Tibial artery (tissue), 4 donors: ENCODE measurements around the gene KCTD12.

Experiments used
- DNase-seq, 2 donors: peaks; one replicate each; pipeline ENCODE4 v3.0.0-alpha.2; 2019
- H3K27ac ChIP-seq, 2 donors: fragments of 200-600 bp; sonication (generic) in 1 of 2; 1 replicate in 1 of 2; 2 replicates in 1 of 2; pipeline ENCODE4 v1.5.1; 2018 to 2019; ENCODE audit warnings: mild to moderate bottlenecking in 1 of 2
- H3K27me3 ChIP-seq, 2 donors: fragments of 200-600 bp; sonication (generic) in 1 of 2; one replicate each; pipeline versions ENCODE4 v1.5.1 to v1.6.0; 2016 to 2019
- H3K36me3 ChIP-seq, 3 donors: fragments of 200-600 bp; sonication (generic) in 2 of 3; one replicate each; pipeline ENCODE4 v1.5.1; 2016 to 2019; ENCODE audit warnings: mild to moderate bottlenecking in 2 of 3
- H3K4me1 ChIP-seq, 4 donors: fragments of 200-600 bp; sonication (generic) in 2 of 4; 1 replicate in 3 of 4; 2 replicates in 1 of 4; pipeline ENCODE4 v1.5.1; 2016 to 2019
- H3K4me3 ChIP-seq, 2 donors: fragments of 200-600 bp; sonication (generic) in 1 of 2; 1 replicate in 1 of 2; 2 replicates in 1 of 2; pipeline ENCODE4 v1.5.1; 2018 to 2019; ENCODE audit warnings: mild to moderate bottlenecking in 2 of 2
- H3K9me3 ChIP-seq, 3 donors: fragments of 200-600 bp; sonication (generic) in 1 of 3; one replicate each; pipeline ENCODE4 v1.5.1; 2016 to 2019
- intact Hi-C: fragments of 100-400 bp; cut with DNase I; formaldehyde crosslinking; loops from one replicate; pipeline ENCODE4 v1.15.0; 2023; ENCODE audit warnings: low total_unique reads
- TF ChIP-seq, protein P1 (sequence below), 2 experiments: fragments of 200-600 bp in 1 of 2; fragments of 450-650 bp in 1 of 2; IDR thresholded peaks; one replicate each; pipeline ENCODE4 v1.5.1; 2017 to 2019; ENCODE audit warnings: antibody characterized with exemption in 2 of 2, mild to moderate bottlenecking in 1 of 2, moderate library complexity in 1 of 2

Gene KCTD12

DNA sequence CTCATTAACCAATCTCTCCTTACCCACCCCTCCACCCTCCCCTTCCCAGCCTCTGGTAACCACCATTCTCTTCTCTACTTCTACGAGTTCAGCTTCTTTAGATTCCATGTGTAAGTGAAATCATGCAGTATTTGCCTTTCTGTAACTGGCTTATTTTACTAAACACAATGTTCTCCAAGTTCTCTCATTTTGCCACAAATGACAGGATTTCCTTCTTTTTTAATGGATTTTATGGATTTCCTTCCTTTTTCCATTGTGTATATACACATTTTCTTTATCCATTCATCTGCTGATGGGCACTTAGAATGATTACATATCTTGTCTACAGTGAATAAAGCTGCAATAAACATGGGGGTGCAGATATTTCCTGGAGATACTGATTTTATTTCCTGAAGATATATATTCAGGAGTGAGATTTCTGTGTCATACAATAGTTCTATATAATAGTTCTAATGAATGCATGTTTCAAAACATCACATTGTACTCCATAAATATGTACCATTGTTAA, 20.2 kb downstream of the KCTD12 start:
- H3K27me3 ChIP-seq: no peaks in the 10 kb centered on the region
- DNase-seq: no peak
- H3K9me3 ChIP-seq: no peaks in the 10 kb centered on the region
- no peaks in the 10 kb centered on the region for H3K4me1 ChIP-seq
- no peak overlapping the region for H3K4me3 ChIP-seq
- TF ChIP-seq, protein P1, sequence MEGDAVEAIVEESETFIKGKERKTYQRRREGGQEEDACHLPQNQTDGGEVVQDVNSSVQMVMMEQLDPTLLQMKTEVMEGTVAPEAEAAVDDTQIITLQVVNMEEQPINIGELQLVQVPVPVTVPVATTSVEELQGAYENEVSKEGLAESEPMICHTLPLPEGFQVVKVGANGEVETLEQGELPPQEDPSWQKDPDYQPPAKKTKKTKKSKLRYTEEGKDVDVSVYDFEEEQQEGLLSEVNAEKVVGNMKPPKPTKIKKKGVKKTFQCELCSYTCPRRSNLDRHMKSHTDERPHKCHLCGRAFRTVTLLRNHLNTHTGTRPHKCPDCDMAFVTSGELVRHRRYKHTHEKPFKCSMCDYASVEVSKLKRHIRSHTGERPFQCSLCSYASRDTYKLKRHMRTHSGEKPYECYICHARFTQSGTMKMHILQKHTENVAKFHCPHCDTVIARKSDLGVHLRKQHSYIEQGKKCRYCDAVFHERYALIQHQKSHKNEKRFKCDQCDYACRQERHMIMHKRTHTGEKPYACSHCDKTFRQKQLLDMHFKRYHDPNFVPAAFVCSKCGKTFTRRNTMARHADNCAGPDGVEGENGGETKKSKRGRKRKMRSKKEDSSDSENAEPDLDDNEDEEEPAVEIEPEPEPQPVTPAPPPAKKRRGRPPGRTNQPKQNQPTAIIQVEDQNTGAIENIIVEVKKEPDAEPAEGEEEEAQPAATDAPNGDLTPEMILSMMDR (IDR thresholded peaks at IDR 0.05): no peak
- H3K27ac ChIP-seq: no peak overlapping the region
- intact Hi-C loops: no loop called here
- H3K36me3 ChIP-seq: no peaks in the 10 kb centered on the region

DNA sequence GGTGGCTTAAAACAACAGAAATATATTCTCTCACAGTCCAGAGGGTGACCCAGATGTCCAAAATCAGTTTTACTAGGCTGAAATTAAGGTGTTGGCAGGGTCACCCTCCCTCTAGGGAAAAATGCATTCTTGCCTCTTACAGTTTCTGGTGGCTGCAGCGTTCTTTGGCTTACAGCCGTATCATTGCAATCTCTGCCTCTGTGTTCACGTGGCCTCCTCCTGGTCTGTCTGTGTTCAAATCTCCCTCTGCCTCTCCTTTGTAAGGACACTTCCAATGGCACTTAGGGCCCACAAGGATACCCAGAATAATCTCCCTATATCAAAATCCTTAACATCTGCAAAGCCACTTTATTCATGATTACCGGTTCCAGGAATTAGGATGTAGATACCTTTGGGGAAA, 21.1 kb downstream of the KCTD12 start:
- TF ChIP-seq, protein P1 (IDR thresholded peaks at IDR 0.05): no peak
- H3K27ac ChIP-seq: no peak overlapping the region
- intact Hi-C loops: no loop called here
- H3K36me3 ChIP-seq: no peaks in the 10 kb centered on the region
- no peaks in the 10 kb centered on the region for H3K4me1 ChIP-seq
- H3K4me3 ChIP-seq: no peak overlapping the region
- H3K27me3 ChIP-seq: no peaks in the 10 kb centered on the region
- no peaks in the 10 kb centered on the region for H3K9me3 ChIP-seq
- no peak for DNase-seq

DNA sequence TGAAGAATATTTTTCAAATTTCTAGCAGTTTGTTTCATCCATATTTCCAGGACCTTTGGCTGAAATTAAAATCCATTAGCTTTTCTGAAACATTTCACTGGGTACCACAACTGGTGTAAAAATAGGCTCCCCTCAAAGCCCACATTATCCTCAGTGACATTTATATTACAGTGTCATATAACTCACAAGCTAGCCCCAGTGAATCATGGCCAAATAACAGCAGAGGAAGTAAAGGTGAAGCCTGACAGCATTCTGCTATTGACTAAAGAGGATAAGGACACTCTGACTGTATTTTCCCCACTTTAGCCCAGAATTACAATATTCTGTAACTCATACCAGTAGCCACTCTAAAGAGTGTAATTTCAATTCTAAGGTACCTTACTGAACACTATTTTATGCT, 21.9 kb downstream of the KCTD12 start:
- no peak overlapping the region for H3K27ac ChIP-seq
- intact Hi-C loops: no loop called here
- no peaks in the 10 kb centered on the region for H3K36me3 ChIP-seq

DNA sequence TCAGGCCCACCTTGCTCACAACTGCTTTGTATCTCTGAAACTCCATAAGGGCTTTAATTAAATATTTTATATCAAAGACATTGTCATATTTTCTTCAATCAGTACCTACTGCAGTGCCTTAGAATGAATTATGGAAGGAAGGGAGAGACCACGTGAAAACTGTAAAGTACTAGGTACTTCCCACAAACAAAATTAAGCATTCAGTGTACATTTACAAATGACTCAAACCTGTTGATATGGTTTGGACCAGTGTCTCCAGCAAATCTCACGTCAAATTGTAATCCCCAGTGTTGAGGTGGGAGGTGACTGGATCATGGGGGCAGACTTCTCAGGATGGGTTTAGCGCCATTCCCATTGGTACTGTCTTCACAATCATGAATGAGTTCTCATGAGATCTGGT, 23.2 kb downstream of the KCTD12 start:
- Histone ChIP-seq H3K4me1 (no peaks in the 10 kb centered on the region), H3K36me3 (no peaks in the 10 kb centered on the region), H3K4me3 (no peak overlapping the region), H3K27ac (no peak overlapping the region), H3K27me3 (no peaks in the 10 kb centered on the region), H3K9me3 (no peaks in the 10 kb centered on the region)
- no peak for DNase-seq
- intact Hi-C loops: no loop called here
- TF ChIP-seq, protein P1 (IDR thresholded peaks at IDR 0.05): no peak

More for the DNA sequence above, 21.9 kb downstream of the KCTD12 start:
- Histone ChIP-seq H3K9me3 (no peaks in the 10 kb centered on the region), H3K27me3 (no peaks in the 10 kb centered on the region), H3K4me3 (no peak overlapping the region), H3K4me1 (no peaks in the 10 kb centered on the region)
- TF ChIP-seq, protein P1 (IDR thresholded peaks at IDR 0.05): no peak
- DNase-seq: no peak

DNA sequence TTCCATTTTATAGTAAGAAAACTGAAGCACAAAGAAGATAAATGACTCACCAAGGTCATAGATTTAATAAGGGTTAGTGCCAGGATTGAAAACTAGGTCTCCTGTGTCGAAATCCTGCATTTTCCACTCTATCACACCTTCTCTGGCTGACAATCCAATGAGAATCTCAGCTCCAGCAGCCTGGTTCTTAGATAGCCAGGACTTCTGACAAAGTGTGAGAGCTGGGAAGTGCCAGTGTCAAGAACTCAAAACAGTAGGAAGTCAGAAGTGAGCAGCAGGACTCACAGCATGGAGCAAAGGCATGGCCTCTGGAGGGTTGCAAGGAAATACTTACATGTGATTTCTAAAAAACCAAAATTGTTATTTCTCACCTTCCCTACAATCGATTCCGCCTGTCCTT, 24.3 kb downstream of the KCTD12 start:
- no peaks in the 10 kb centered on the region for H3K4me1 ChIP-seq

More for the DNA sequence above, 24.3 kb downstream of the KCTD12 start:
- no peaks in the 10 kb centered on the region for H3K36me3 ChIP-seq
- H3K27me3 ChIP-seq: no peaks in the 10 kb centered on the region
- no peak for DNase-seq
- H3K4me3 ChIP-seq: no peak overlapping the region
- TF ChIP-seq, protein P1 (IDR thresholded peaks at IDR 0.05): no peak
- no peak overlapping the region for H3K27ac ChIP-seq
- no peaks in the 10 kb centered on the region for H3K9me3 ChIP-seq
- intact Hi-C loops: no loop called here
